Posterior cingulate gyrus (tissue), 11 donors: ENCODE measurements around the gene TTLL6.
"Not testable (repeated sequence)": the region's sequence is repeated elsewhere in the genome, so short reads cannot be mapped to it uniquely, and the experiment has no call there.

Source experiments
- DNase-seq, 10 donors: peaks; one replicate each; pipeline versions ENCODE4 v3.0.0 to v3.0.0-alpha.2; 2020 to 2021; ENCODE audit warnings: mixed read lengths in 3 of 10
- intact Hi-C: fragments of 100-400 bp; cut with DNase I; formaldehyde crosslinking; loops from one replicate; pipeline ENCODE4 v1.15.1; 2023

TTLL6 gene

GRCh38 chr17:48726916-48727286 lies 90.1 kb downstream of the TTLL6 start:
- no peak for DNase-seq
- intact Hi-C loops, result loop anchor here (10.0 kb wide), 2 partner anchors 68 to 268 kb away; partner anchors contain the start of gene IGF2BP1

- intact Hi-C loops, result loop anchor here (10.0 kb wide), 2 partner anchors 68 to 268 kb away; partner anchors contain the start of gene IGF2BP1
- no peak for DNase-seq
Observed at GRCh38 chr17:48726114-48726915, 90.7 kb downstream of the TTLL6 start.

GRCh38 chr17:48725288-48726064 lies 91.6 kb downstream of the TTLL6 start:
- DNase-seq, result no peak
- intact Hi-C loops, result loop anchor here (10.0 kb wide), 2 partner anchors 69 to 269 kb away; partner anchors contain the start of gene IGF2BP1

- DNase-seq, result no peak
- intact Hi-C loops, result loop anchor here (10.0 kb wide), 2 partner anchors 70 to 270 kb away; partner anchors contain the start of gene IGF2BP1
Observed at GRCh38 chr17:48725004-48725287, 92.1 kb downstream of the TTLL6 start.

- intact Hi-C loops, result loop anchor here (10.0 kb wide), 2 partner anchors 70 to 270 kb away; partner anchors contain the start of gene IGF2BP1
- peak; percentile 43 to 95 (median 74) for DNase-seq
Observed at GRCh38 chr17:48724251-48725003, 92.6 kb downstream of the TTLL6 start.

GRCh38 chr17:48723423-48724250 lies 93.4 kb downstream of the TTLL6 start:
- intact Hi-C loops, result loop anchor here (10.0 kb wide), 2 partner anchors 71 to 271 kb away; partner anchors contain the start of gene IGF2BP1
- no peak for DNase-seq

- DNase-seq, result no peak
- intact Hi-C loops, result loop anchor here (10.0 kb wide), 2 partner anchors 72 to 272 kb away; partner anchors contain the start of gene IGF2BP1
Observed at GRCh38 chr17:48722915-48723422, 94.1 kb downstream of the TTLL6 start, which contains the start of gene PRAC2. Gene PRAC2, plus strand, starts transcription at chr17:48723185. Its CDS starts 1,226 bp downstream, at chr17:48724411.

- DNase-seq, result peak in 1 of 10 donors; percentile 61
- intact Hi-C loops, result loop anchor here (10.0 kb wide), 2 partner anchors 72 to 272 kb away; partner anchors contain the start of gene IGF2BP1
Observed at GRCh38 chr17:48722201-48722907, 94.7 kb downstream of the TTLL6 start, which contains the start of gene PRAC1. Gene PRAC1, minus strand, starts transcription at chr17:48722518. Its CDS starts 126 bp downstream, at chr17:48722392.

- DNase-seq, result peak in 1 of 10 donors; percentile 51
- intact Hi-C loops, result loop anchor here (10.0 kb wide), 2 partner anchors 74 to 274 kb away; partner anchors contain the start of gene IGF2BP1
Observed at GRCh38 chr17:48721009-48721402, 96.0 kb downstream of the TTLL6 start.

GRCh38 chr17:48720266-48721008 lies 96.6 kb downstream of the TTLL6 start:
- intact Hi-C loops, result loop anchor here (10.0 kb wide), 2 partner anchors 74 to 274 kb away; partner anchors contain the start of gene IGF2BP1
- DNase-seq, result peak in 1 of 10 donors; percentile 7

GRCh38 chr17:48719642-48720265 lies 97.3 kb downstream of the TTLL6 start:
- peak in 2 of 10 donors; percentile 51 to 52 for DNase-seq
- intact Hi-C loops, result loop anchor here (10.0 kb wide), 2 partner anchors 75 to 275 kb away; partner anchors contain the start of gene IGF2BP1

- intact Hi-C loops, result no loop called here
- DNase-seq, result peak in 2 of 10 donors; percentile 52 to 72
Observed at GRCh38 chr17:48718761-48719641, 98.0 kb downstream of the TTLL6 start.

- intact Hi-C loops, result no loop called here
- DNase-seq, result peak in 1 of 10 donors; percentile 68
Observed at GRCh38 chr17:48718227-48718760, 98.7 kb downstream of the TTLL6 start.

- intact Hi-C loops, result no loop called here
- peak in 2 of 10 donors; percentile 26 to 39 for DNase-seq
Observed at GRCh38 chr17:48717367-48718226, 99.4 kb downstream of the TTLL6 start.

- intact Hi-C loops, result not testable (repeated sequence)
- peak in 2 of 10 donors; percentile 34 to 49 for DNase-seq
Observed at GRCh38 chr17:48716549-48716948, 100.5 kb downstream of the TTLL6 start.
